Measurements from ENCODE around the gene ST3GAL5. TPM values are rescaled to one million over a fixed set of nuclear protein-coding genes. Genes with fewer than 3 reads are reported as not detected.

The ST3GAL5 gene
- total RNA-seq, 2 experiments from 2014 or later: 7.4 to 11.3 TPM

DNA sequence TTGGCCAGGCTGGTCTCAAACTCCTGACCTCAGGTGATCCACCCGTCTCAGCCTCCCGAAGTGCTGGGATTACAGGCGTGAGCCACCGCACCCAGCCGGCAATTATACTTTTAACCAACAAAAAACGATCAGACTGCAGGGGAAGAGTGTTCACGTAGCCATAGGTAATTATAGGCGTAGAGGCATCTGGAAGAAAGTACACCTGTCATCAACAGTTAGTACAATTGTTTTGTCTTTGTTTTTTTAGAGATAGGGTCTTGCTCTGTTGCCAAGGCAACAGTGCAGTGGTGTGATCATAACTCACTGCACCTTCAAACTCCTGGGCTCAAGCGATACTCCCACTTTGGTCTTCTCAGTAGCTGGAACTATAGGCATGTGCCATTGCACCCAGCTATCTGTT lies 20.0 kb downstream of the ST3GAL5 start:
- Histone ChIP-seq H3K4me2 (ENCODE audit: low read length) (no peak overlapping the region), H3K36me3 (ENCODE audit: insufficient read depth, low read length) (no peaks in the 10 kb centered on the region), H3K27ac (ENCODE audit: low read depth, low read length, poor library complexity, severe bottlenecking) (no peak overlapping the region), H3K9me3 (ENCODE audit: low read length) (no peaks in the 10 kb centered on the region), H2AFZ (ENCODE audit: low read length) (no peak overlapping the region), H4K20me1 (ENCODE audit: insufficient read depth, low read length) (no peaks in the 10 kb centered on the region), H3K9me2 (ENCODE audit: insufficient read depth, low read length) (no peaks in the 10 kb centered on the region), H3K4me1 (ENCODE audit: insufficient read depth, low read length, poor library complexity, severe bottlenecking) (no peaks in the 10 kb centered on the region), H3K4me3 (ENCODE audit: low read depth, low read length, poor library complexity, severe bottlenecking) (no peak overlapping the region), H3K79me2 (ENCODE audit: insufficient read depth, low read depth, low read length) (no peaks in the 10 kb centered on the region)
- CTCF ChIA-PET (ENCODE audit: unreplicated experiment): no interaction called here
- TF ChIP-seq EZH2phosphoT487 (IDR thresholded peaks at IDR 0.05; ENCODE audit: borderline replicate concordance, low read depth, low read length): no peak
- TF ChIP-seq, protein P1, sequence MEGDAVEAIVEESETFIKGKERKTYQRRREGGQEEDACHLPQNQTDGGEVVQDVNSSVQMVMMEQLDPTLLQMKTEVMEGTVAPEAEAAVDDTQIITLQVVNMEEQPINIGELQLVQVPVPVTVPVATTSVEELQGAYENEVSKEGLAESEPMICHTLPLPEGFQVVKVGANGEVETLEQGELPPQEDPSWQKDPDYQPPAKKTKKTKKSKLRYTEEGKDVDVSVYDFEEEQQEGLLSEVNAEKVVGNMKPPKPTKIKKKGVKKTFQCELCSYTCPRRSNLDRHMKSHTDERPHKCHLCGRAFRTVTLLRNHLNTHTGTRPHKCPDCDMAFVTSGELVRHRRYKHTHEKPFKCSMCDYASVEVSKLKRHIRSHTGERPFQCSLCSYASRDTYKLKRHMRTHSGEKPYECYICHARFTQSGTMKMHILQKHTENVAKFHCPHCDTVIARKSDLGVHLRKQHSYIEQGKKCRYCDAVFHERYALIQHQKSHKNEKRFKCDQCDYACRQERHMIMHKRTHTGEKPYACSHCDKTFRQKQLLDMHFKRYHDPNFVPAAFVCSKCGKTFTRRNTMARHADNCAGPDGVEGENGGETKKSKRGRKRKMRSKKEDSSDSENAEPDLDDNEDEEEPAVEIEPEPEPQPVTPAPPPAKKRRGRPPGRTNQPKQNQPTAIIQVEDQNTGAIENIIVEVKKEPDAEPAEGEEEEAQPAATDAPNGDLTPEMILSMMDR (conservative IDR thresholded peaks at IDR 0.05; ENCODE audit: low read length): no peak
- DNase-seq (ENCODE audit: low spot score): no peak
- intact Hi-C loops (cut with micrococcal nuclease; ENCODE audit: unreplicated experiment): no loop called here
- no TSS peak for BruUV-seq (replicated peaks)
- POLR2A ChIA-PET: interaction anchor here (0.7 kb wide), 1 partner anchor 542 kb away, joined by 3 read pairs; no protein-coding TSS in a partner anchor

DNA sequence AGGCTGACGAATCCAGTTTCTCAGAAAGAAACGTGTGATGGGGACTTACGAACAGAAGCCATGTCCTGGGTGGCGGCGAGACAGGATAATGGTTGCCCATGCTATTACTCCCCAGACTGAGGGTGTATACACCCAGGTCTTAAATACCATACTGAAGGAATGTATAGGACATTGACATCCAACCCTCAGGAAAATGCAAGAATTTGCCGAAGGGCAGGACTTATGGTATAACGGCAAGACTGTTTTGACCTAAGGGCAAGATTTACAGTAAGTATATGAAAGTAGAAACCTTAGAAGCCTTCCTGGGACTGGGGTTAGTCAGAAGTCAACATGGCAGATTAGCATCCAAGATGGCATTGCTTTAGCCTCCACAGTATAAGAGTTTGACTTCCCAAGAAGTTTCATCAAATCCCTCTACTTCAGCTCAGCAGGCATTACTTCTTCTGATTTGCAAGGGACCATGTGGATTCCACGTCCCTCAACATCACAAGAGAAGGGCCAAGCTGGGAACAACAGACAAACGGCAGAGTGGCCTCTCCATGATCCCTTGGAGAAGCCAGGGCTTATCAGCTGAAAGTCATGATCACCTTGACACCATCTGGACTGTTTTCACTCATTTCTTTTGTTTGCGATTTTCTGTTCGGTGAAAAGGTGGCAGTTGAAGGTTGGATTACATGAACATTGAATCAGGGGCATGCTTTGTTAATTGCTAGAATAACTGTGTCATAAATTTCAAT lies 21.1 kb downstream of the ST3GAL5 start:
- H3K4me2 ChIP-seq (ENCODE audit: low read length): no peak overlapping the region
- TF ChIP-seq, protein P1 (conservative IDR thresholded peaks at IDR 0.05; ENCODE audit: low read length): no peak
- TF ChIP-seq EZH2phosphoT487 (IDR thresholded peaks at IDR 0.05; ENCODE audit: borderline replicate concordance, low read depth, low read length): no peak
- no peaks in the 10 kb centered on the region for H4K20me1 ChIP-seq (ENCODE audit: insufficient read depth, low read length)
- H3K4me1 ChIP-seq (ENCODE audit: insufficient read depth, low read length, poor library complexity, severe bottlenecking): no peaks in the 10 kb centered on the region
- no peaks in the 10 kb centered on the region for H3K9me3 ChIP-seq (ENCODE audit: low read length)
- intact Hi-C loops (cut with micrococcal nuclease; ENCODE audit: unreplicated experiment): no loop called here
- no TSS peak for BruUV-seq (replicated peaks)
- no peaks in the 10 kb centered on the region for H3K9me2 ChIP-seq (ENCODE audit: insufficient read depth, low read length)
- H3K79me2 ChIP-seq (ENCODE audit: insufficient read depth, low read depth, low read length): no peaks in the 10 kb centered on the region
- no peaks in the 10 kb centered on the region for H3K36me3 ChIP-seq (ENCODE audit: insufficient read depth, low read length)
- DNase-seq (ENCODE audit: low spot score): no peak
- no peak overlapping the region for H3K27ac ChIP-seq (ENCODE audit: low read depth, low read length, poor library complexity, severe bottlenecking)
- CTCF ChIA-PET (ENCODE audit: unreplicated experiment): no interaction called here
- POLR2A ChIA-PET: interaction anchor here (0.7 kb wide), 1 partner anchor 154 kb away, joined by 4 read pairs; no protein-coding TSS in a partner anchor
- no peak overlapping the region for H2AFZ ChIP-seq (ENCODE audit: low read length)
- no peak overlapping the region for H3K4me3 ChIP-seq (ENCODE audit: low read depth, low read length, poor library complexity, severe bottlenecking)

DNA sequence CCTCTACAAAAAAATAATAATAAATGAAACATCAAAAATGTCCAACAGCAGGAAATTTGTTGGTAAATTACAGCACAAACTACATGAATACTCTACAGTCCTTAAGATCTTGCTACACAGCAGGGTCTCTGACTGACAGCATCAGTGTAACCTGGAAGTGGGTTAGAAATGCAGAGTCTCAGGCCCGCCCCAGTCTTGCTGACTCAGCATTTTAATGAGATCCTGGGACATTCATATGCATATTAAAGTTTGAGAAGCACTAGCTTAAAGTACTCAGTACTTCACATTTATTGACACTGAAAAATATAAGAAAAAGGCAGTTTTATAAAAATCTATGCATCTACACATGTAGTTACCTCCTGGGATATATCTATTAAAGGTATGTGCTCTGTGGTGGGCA lies 21.7 kb downstream of the ST3GAL5 start:
- Histone ChIP-seq H3K4me3 (ENCODE audit: low read depth, low read length, poor library complexity, severe bottlenecking) (no peak overlapping the region), H3K36me3 (ENCODE audit: insufficient read depth, low read length) (no peaks in the 10 kb centered on the region), H2AFZ (ENCODE audit: low read length) (no peak overlapping the region), H3K27ac (ENCODE audit: low read depth, low read length, poor library complexity, severe bottlenecking) (no peak overlapping the region), H3K4me2 (ENCODE audit: low read length) (no peak overlapping the region), H3K4me1 (ENCODE audit: insufficient read depth, low read length, poor library complexity, severe bottlenecking) (no peaks in the 10 kb centered on the region), H3K9me2 (ENCODE audit: insufficient read depth, low read length) (no peaks in the 10 kb centered on the region), H4K20me1 (ENCODE audit: insufficient read depth, low read length) (no peaks in the 10 kb centered on the region), H3K9me3 (ENCODE audit: low read length) (no peaks in the 10 kb centered on the region), H3K79me2 (ENCODE audit: insufficient read depth, low read depth, low read length) (no peaks in the 10 kb centered on the region)
- no peak for TF ChIP-seq EZH2phosphoT487 (IDR thresholded peaks at IDR 0.05; ENCODE audit: borderline replicate concordance, low read depth, low read length)
- TF ChIP-seq, protein P1 (conservative IDR thresholded peaks at IDR 0.05; ENCODE audit: low read length): no peak
- CTCF ChIA-PET (ENCODE audit: unreplicated experiment): no interaction called here
- no TSS peak for BruUV-seq (replicated peaks)
- no peak for DNase-seq (ENCODE audit: low spot score)
- intact Hi-C loops (cut with micrococcal nuclease; ENCODE audit: unreplicated experiment): no loop called here
- POLR2A ChIA-PET: no interaction called here

Measured in OCI-LY7 (cell line).